GM12875 (cell line): Measurements from ENCODE around the gene CBFA2T3.

Source experiments
- H3K4me3 ChIP-seq: one replicate; pipeline ENCODE4 v1.5.1; 2011; ENCODE audit warnings: low read depth, low read length, control low read depth
- CTCF ChIP-seq: IDR thresholded peaks from 2 replicates; pipeline ENCODE4 v1.5.1; 2011; ENCODE audit warnings: low read depth, mild to moderate bottlenecking, control low read depth, inconsistent platforms, low read length, moderate library complexity, borderline replicate concordance; ENCODE audit not compliant: insufficient read depth

Gene CBFA2T3

GRCh38 chr16:88999457-89000206 lies 22.6 kb upstream of the CBFA2T3 start:
- TF ChIP-seq CTCF: no peak
- H3K4me3 ChIP-seq: no peak overlapping the region

GRCh38 chr16:88995746-88996535 lies 18.9 kb upstream of the CBFA2T3 start:
- no peak for TF ChIP-seq CTCF

GRCh38 chr16:88995194-88995593 lies 18.2 kb upstream of the CBFA2T3 start:
- no peak overlapping the region for H3K4me3 ChIP-seq
- no peak for TF ChIP-seq CTCF

More at GRCh38 chr16:88995746-88996535, 18.9 kb upstream of the CBFA2T3 start:
- no peak overlapping the region for H3K4me3 ChIP-seq

GRCh38 chr16:88994695-88995094 lies 17.7 kb upstream of the CBFA2T3 start:
- H3K4me3 ChIP-seq: no peak overlapping the region
- TF ChIP-seq CTCF: no peak

GRCh38 chr16:88993946-88994600 lies 17.1 kb upstream of the CBFA2T3 start:
- H3K4me3 ChIP-seq: no peak overlapping the region
- no peak for TF ChIP-seq CTCF

- no peak overlapping the region for H3K4me3 ChIP-seq
- TF ChIP-seq CTCF: no peak
Measured at GRCh38 chr16:88993166-88993761, 16.3 kb upstream of the CBFA2T3 start.
